ENCODE data around the gene TMEM176B.

TMEM176B gene

DNA sequence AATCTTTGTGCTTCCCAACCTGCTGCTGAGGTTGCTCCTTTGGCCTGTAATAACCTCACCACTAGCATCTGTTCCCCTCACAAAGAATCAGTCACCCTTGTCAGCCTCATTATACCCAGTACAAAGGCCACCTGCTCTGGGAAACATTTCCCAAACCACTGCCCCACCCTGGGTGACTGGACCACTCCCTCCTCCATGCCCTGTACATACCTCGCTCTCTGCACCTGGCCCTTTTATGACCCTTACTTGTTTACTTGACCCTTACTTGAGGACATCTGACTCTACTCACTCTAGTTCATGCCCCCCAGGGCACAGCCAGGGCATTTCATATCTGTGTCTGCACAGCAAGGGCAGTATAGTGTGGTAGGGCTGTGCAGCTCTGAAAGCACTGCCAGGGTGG lies 30.8 kb upstream of the TMEM176B start:
- no peak overlapping the region for H3K27ac ChIP-seq
- TF ChIP-seq, protein P1, sequence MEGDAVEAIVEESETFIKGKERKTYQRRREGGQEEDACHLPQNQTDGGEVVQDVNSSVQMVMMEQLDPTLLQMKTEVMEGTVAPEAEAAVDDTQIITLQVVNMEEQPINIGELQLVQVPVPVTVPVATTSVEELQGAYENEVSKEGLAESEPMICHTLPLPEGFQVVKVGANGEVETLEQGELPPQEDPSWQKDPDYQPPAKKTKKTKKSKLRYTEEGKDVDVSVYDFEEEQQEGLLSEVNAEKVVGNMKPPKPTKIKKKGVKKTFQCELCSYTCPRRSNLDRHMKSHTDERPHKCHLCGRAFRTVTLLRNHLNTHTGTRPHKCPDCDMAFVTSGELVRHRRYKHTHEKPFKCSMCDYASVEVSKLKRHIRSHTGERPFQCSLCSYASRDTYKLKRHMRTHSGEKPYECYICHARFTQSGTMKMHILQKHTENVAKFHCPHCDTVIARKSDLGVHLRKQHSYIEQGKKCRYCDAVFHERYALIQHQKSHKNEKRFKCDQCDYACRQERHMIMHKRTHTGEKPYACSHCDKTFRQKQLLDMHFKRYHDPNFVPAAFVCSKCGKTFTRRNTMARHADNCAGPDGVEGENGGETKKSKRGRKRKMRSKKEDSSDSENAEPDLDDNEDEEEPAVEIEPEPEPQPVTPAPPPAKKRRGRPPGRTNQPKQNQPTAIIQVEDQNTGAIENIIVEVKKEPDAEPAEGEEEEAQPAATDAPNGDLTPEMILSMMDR (conservative IDR thresholded peaks at IDR 0.05), result no peak
- TF ChIP-seq ZFX (IDR thresholded peaks at IDR 0.05), result no peak

DNA sequence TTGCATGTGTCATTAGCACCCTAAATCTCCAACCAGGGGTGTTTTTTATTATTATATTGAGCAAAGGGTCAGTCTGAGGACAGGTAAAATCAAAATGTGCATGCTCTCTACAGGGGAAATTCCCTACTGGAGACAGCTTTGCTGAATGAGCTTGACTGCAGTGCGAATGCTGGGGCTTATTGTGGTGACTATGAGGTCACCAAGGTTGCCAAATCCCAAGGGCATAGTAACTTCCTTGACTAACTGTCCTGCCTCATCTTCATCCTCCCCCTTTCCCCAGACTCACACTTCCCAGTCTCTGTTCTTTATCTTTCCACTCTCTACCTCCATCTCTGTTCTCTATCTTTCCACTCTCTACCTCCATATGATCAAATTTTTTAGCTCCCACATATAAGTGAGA lies 29.3 kb upstream of the TMEM176B start:
- no peak for TF ChIP-seq ZFX (IDR thresholded peaks at IDR 0.05)
- TF ChIP-seq, protein P1 (conservative IDR thresholded peaks at IDR 0.05), result no peak
- no peak overlapping the region for H3K27ac ChIP-seq

DNA sequence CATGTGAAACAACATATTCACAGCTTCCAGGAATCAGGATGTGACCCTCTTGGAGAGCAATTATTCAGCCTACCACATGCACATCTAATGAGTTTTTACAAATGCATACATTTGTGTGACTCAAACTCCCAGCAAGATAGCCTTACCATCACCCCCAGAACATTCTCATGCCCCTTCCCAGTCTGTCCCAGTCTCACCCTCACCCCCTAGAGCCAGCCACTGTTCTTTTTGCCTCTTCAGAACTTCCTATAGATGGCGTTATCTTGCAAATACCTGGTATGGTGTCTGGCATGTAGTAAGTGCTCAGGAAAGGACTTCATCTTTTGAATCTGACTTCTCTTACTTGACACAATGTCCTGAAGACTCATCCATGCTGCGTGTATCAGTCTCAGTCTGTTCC lies 28.2 kb upstream of the TMEM176B start:
- no peak overlapping the region for H3K27ac ChIP-seq

DNA sequence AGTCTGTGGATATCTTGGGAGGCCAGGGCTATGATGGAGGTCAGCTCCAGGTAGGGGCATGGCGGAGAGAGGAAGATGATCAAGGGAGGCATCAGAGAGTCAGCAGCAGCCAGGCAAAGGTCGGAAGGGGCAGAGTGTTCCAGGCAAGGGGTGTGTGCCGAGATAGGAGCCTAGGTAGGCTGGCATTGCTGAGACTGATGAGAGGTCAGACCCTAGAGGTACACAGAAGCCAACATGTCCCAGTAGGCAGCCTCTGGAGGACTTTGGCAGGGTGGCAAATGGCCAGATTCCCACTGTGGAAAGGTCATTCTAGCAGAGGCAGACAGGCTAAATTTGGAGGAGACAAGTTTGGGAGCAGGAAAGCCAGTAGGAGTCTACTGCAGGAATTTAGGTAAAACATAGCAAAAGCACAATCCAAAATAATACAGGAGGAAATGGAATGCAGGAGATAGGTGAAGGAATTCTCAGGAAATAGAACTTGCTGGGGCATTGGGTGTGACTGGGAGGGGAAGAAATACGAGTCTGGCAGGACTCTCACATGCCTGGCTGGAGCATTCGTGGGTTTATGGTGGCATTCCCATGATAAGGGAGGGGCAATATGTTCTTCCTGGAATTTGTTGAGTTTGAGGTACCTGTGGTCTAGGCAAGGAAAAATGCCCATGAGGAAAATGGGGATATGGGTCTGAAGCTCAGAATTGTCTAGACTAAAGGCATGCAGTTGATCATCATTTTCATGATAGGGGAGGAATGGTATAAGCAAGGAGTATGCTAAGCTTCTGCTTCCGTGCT lies 26.1 kb upstream of the TMEM176B start:
- H3K27ac ChIP-seq, result no peak overlapping the region
- TF ChIP-seq ZFX (IDR thresholded peaks at IDR 0.05), result no peak
- TF ChIP-seq, protein P1 (conservative IDR thresholded peaks at IDR 0.05), result no peak

More for the DNA sequence above, 28.2 kb upstream of the TMEM176B start:
- TF ChIP-seq, protein P1 (conservative IDR thresholded peaks at IDR 0.05), result no peak
- TF ChIP-seq ZFX (IDR thresholded peaks at IDR 0.05), result no peak

GRCh38 chr7:150824379-150825177 lies 24.4 kb upstream of the TMEM176B start:
- TF ChIP-seq, protein P1 (conservative IDR thresholded peaks at IDR 0.05), result no peak
- no peak for TF ChIP-seq ZFX (IDR thresholded peaks at IDR 0.05)
- no peak overlapping the region for H3K27ac ChIP-seq

- TF ChIP-seq ZFX (IDR thresholded peaks at IDR 0.05), result no peak
- TF ChIP-seq, protein P1 (conservative IDR thresholded peaks at IDR 0.05), result no peak
- no peak overlapping the region for H3K27ac ChIP-seq
These were observed 23.4 kb upstream of the TMEM176B start for GRCh38 chr7:150823484-150824126.

All from C4-2B (cell line).